ENCODE results near the gene BSG.

GRCh38 chr19:588093-588740, 15.8 kb downstream of the BSG start:
- TF ChIP-seq CTCF (IDR thresholded peaks at IDR 0.05), result peak in 5 of 6 experiments; percentile 23 to 61 (median 37)
- TF ChIP-seq POLR2A (IDR thresholded peaks at IDR 0.05), result no peak
